HepG2 (cell line): ENCODE results near the gene BMPR2. TPM values are rescaled to one million over a fixed set of nuclear protein-coding genes. Genes with fewer than 3 reads are reported as not detected.
"Not testable (repeated sequence)": the region's sequence is repeated elsewhere in the genome, so short reads cannot be mapped to it uniquely, and the experiment has no call there.

Source experiments
- ATAC-seq: fragments of 200-7000 bp; cut with Tn5 transposase; 3 replicates; pipeline ENCODE4 v1.9.1; 2020; ENCODE audit warnings: mild to moderate bottlenecking, moderate library complexity
- BruUV-seq: library from RNA; stranded (reverse); fragments of 400-500 nt; replicated peaks from 2 replicates; lab custom pipeline; 2021; lab: Mats Ljungman, UMichigan
- CTCF ChIA-PET: fragments of 300-600 bp; formaldehyde crosslinking; extraction: SDS; loops from one replicate; lab custom pipeline; 2021; ENCODE audit warnings: low total read pairs, inconsistent platforms, low intra/inter-chr PET ratio; lab: Yijun Ruan, JAX
- POLR2A ChIA-PET: fragments of 350-600 bp; sonication (Branson Sonifier 250); formaldehyde crosslinking; loops from one replicate; lab custom pipeline; 2020; ENCODE audit warnings: antibody characterized with exemption, inconsistent platforms; lab: Yijun Ruan, JAX
- DNase-seq: peaks from one replicate; pipeline ENCODE4 v3.0.0-alpha.2; 2015; ENCODE audit warnings: low spot score
- FAIRE-seq: peaks from 3 replicates; lab custom pipeline; 2011; peaks lifted over from hg19 to GRCh38; lab: Jason Lieb, UNC
- H2AFZ ChIP-seq: one replicate; pipeline ENCODE4 v1.6.1; 2011; ENCODE audit warnings: low read length, inconsistent platforms
- H3K27ac ChIP-seq: fragments of 300-600 bp; 3 replicates; pipeline ENCODE4 v1.8.0; 2011; ENCODE audit warnings: mixed run types, mild to moderate bottlenecking, mixed read lengths, low read length, inconsistent platforms; ENCODE audit not compliant: insufficient read depth; ENCODE audit errors: extremely low read length
- H3K27me3 ChIP-seq, 2 experiments: fragments of 200-600 bp in 1 of 2; 2 replicates in 1 of 2; 3 replicates in 1 of 2; pipeline versions ENCODE4 v1.6.0 to v1.8.0; 2011; ENCODE audit warnings: low read length in 2 of 2, mild to moderate bottlenecking in 2 of 2, moderate library complexity in 2 of 2, inconsistent platforms in 1 of 2; ENCODE audit not compliant: insufficient read depth in 2 of 2, control insufficient read depth in 1 of 2
- H3K36me3 ChIP-seq, 2 experiments: fragments of 200-600 bp in 1 of 2; replicated peaks in 1 of 2; 2 replicates in 1 of 2; 3 replicates in 1 of 2; pipeline versions ENCODE4 v1.5.1 to v1.8.0; 2011; ENCODE audit warnings: low read length in 2 of 2, inconsistent platforms in 1 of 2; ENCODE audit not compliant: insufficient read depth in 2 of 2, control insufficient read depth in 1 of 2
- H3K4me1 ChIP-seq: 2 replicates; pipeline ENCODE4 v1.5.1; 2012; ENCODE audit warnings: low read length, inconsistent platforms; ENCODE audit not compliant: insufficient read depth
- H3K4me2 ChIP-seq: 2 replicates; pipeline ENCODE4 v1.6.0; 2011; ENCODE audit warnings: low read depth, low read length, inconsistent platforms
- H3K4me3 ChIP-seq, 3 experiments: fragments of 200-600 bp in 1 of 3; sonication (generic), shearing (Covaris generic) in 1 of 3; replicated peaks in 1 of 3; 2 replicates each; pipeline ENCODE4 v1.5.1; 2011 to 2016; ENCODE audit warnings: low read length in 3 of 3, inconsistent platforms in 2 of 3, low read depth in 2 of 3, mild to moderate bottlenecking in 2 of 3, control low read depth in 1 of 3, mixed read lengths in 1 of 3; ENCODE audit not compliant: insufficient read depth in 1 of 3
- H3K79me2 ChIP-seq: one replicate; pipeline ENCODE4 v1.6.1; 2011; ENCODE audit warnings: low read length, inconsistent platforms; ENCODE audit not compliant: insufficient read depth
- H3K9ac ChIP-seq: 2 replicates; pipeline ENCODE4 v1.6.0; 2011; ENCODE audit warnings: mild to moderate bottlenecking, low read depth, low read length, inconsistent platforms; ENCODE audit not compliant: insufficient read depth
- H3K9me3 ChIP-seq: 2 replicates; pipeline ENCODE4 v1.5.1; 2012; ENCODE audit warnings: mild to moderate bottlenecking, low read length
- H4K20me1 ChIP-seq: 2 replicates; pipeline ENCODE4 v1.6.0; 2011; ENCODE audit warnings: inconsistent platforms, mild to moderate bottlenecking, low read length, moderate library complexity; ENCODE audit not compliant: insufficient read depth
- MAFF ChIP-seq: IDR thresholded peaks from 2 replicates; pipeline ENCODE4 v1.6.1; 2011; ENCODE audit warnings: low read depth, low read length, improper control_type of control experiment
- MAFK ChIP-seq, 2 experiments: IDR thresholded peaks in 1 of 2; conservative IDR thresholded peaks in 1 of 2; 2 replicates each; pipeline ENCODE4 v1.6.1; 2011; ENCODE audit warnings: improper control_type of control experiment in 2 of 2, low read length in 2 of 2
- NFYB ChIP-seq: sonication (generic); formaldehyde crosslinking; IDR thresholded peaks from 2 replicates; pipeline ENCODE4 v1.4.0; 2020; ENCODE audit warnings: missing genetic modification reagents
- NFYC ChIP-seq: IDR thresholded peaks from 2 replicates; pipeline ENCODE4 v1.6.1; 2016; ENCODE audit warnings: missing genetic modification reagents, missing compliant biosample characterization
- SOX5 ChIP-seq: IDR thresholded peaks from 2 replicates; pipeline ENCODE4 v1.6.1; 2016; ENCODE audit warnings: borderline replicate concordance
- SRF ChIP-seq: IDR thresholded peaks from 2 replicates; pipeline ENCODE4 v1.6.1; 2011; ENCODE audit warnings: mild to moderate bottlenecking, low read depth, low read length, moderate library complexity
- ZMYM4 ChIP-seq: sonication (generic); formaldehyde crosslinking; IDR thresholded peaks from 2 replicates; pipeline ENCODE4 v1.8.1; 2023; ENCODE audit warnings: mild to moderate bottlenecking, missing genetic modification reagents
- ZNF281 ChIP-seq: sonication (generic); formaldehyde crosslinking; IDR thresholded peaks from 2 replicates; pipeline ENCODE4 v1.4.0; 2020; ENCODE audit warnings: missing genetic modification reagents, borderline replicate concordance
- ZNF335 ChIP-seq: sonication (generic); formaldehyde crosslinking; IDR thresholded peaks from 2 replicates; pipeline ENCODE4 v1.4.0; 2020; ENCODE audit warnings: missing genetic modification reagents
- WGBS: methylation state at CpG from one replicate; pipeline ENCODE4 v1.1.6; 2017; ENCODE audit warnings: low lambda C conversion rate; 5-methylcytosine and 5-hydroxymethylcytosine counted together
- in situ Hi-C: cut with HindIII; loops from 2 replicates; pipeline ENCODE4 v1.10.0; 2017; ENCODE audit warnings: low pct_unique_long_range_greater_than_20kb; ENCODE audit not compliant: extremely low pct_ligation_motif_present
- intact Hi-C: fragments of 100-400 bp; cut with micrococcal nuclease; formaldehyde crosslinking; loops from one replicate; pipeline ENCODE4 v1.10.0; 2022; ENCODE audit not compliant: unreplicated experiment
- polyA plus RNA-seq, 8 experiments: library from polyadenylated mRNA; depleted of rRNA in 3 of 8; stranded (reverse) in 7 of 8; unstranded in 1 of 8; fragments of >200 nt; fragmentation: Illumina TruSeq in 4 of 8; extraction: Trizol in 4 of 8; gene quantifications; 2 replicates each; pipeline versions ENCODE4 v1.2.1 to v1.2.3, GENCODE V29; 2011 to 2016; ENCODE audit warnings: low read depth in 4 of 8, missing spikeins in 1 of 8, mixed read lengths in 1 of 8; ENCODE audit not compliant: insufficient read depth in 1 of 8
- total RNA-seq, 5 experiments: library from RNA; depleted of rRNA; stranded (reverse); fragments of >200 nt; fragmentation: Illumina TruSeq; extraction: Trizol; gene quantifications; 2 replicates each; pipeline ENCODE4 v1.2.3, GENCODE V29; 2016; ENCODE audit warnings: low read depth in 1 of 5
- TF ChIP-seq, protein P1 (sequence below): sonication (generic); formaldehyde crosslinking; IDR thresholded peaks from 2 replicates; pipeline ENCODE4 v1.5.1; 2020; ENCODE audit warnings: missing genetic modification reagents, mild to moderate bottlenecking, borderline replicate concordance

Gene BMPR2
- total and polyA plus RNA-seq, 2 of the 13 experiments (the other 11 are each of a cell fraction or from before 2014, with no cell fraction given), result 5.5 to 10.3 TPM

DNA sequence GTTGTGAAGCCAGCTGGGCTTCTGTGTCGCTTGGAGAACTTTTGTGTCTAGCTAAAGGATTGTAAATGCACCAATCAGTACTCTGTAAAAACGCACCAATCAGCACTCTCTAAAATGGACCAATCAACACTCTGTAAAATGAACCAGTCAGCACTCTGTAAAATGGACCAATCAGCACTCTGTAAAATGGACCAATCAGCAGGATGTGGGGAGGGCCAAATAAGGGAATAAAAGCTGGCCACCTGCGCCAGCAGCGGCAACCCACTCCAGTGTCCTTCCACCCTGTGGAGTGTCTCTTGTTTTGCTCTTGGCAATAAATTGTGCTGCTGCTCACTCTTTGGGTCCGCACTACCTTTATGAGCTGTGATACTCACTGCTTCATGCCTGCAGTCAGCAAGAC, 199.1 kb downstream of the BMPR2 start:
- CTCF ChIA-PET, H3K79me2 ChIP-seq, H3K36me3 ChIP-seq, BruUV-seq, H2AFZ ChIP-seq, H4K20me1 ChIP-seq, POLR2A ChIA-PET, FAIRE-seq, H3K9me3 ChIP-seq, H3K27ac ChIP-seq, H3K4me3 ChIP-seq, DNase-seq, ATAC-seq, H3K4me2 ChIP-seq, H3K9ac ChIP-seq, H3K27me3 ChIP-seq: not testable (repeated sequence)
- TF ChIP-seq NFYC (CRISPR knock-in tag), result peak; percentile 58
- peak; percentile 71 for TF ChIP-seq NFYB
- TF ChIP-seq SRF, result peak; percentile 36; the same call in 1 of the 2 replicates
- peak; percentile 80 for TF ChIP-seq MAFF
- TF ChIP-seq ZMYM4 (CRISPR knock-in tag), result 0 out of 2 replicates have a peak, but pooled peaks have one; percentile 41
- peak; percentile 61 to 79; a peak in 3 of 4 replicates for TF ChIP-seq MAFK (conservative IDR thresholded peaks at IDR 0.05 in 1 of 2, IDR thresholded peaks at IDR 0.05 in 1 of 2; ENCODE audit: low read length in 2 of 2)
- in situ Hi-C loops (loop anchor here (25.0 kb wide), 2 partner anchors 562 to 1237 kb away; no protein-coding TSS in a partner anchor), intact Hi-C loops (loop anchor here (10.0 kb wide), 2 partner anchors 650 to 1240 kb away; no protein-coding TSS in a partner anchor)
- WGBS, result 89% methylated on average over 5 of the region's 5 CpGs
- peaks cover 31% of the 10 kb centered on the region for H3K4me1 ChIP-seq

GRCh38 chr2:202577250-202578183, 201.4 kb downstream of the BMPR2 start:
- WGBS, result 2% methylated on average over 10 of the region's 10 CpGs
- Histone ChIP-seq H3K9ac (peak overlapping the region; percentile 47), H3K4me3 (peak overlapping the region in 2 of 3 experiments; percentile 9 to 51; a peak in 1 of 6 replicates), H4K20me1 (no peaks in the 10 kb centered on the region), H2AFZ (peak overlapping the region; percentile 55), H3K36me3 (no peaks in the 10 kb centered on the region), H3K4me2 (peak overlapping the region; percentile 75), H3K27ac (peak overlapping the region; percentile 77), H3K9me3 (no peaks in the 10 kb centered on the region), H3K27me3 (no peaks in the 10 kb centered on the region), H3K4me1 (peaks cover 31% of the 10 kb centered on the region), H3K79me2 (no peaks in the 10 kb centered on the region)
- DNase-seq (peak; percentile 62), FAIRE-seq (peak; percentile 51), ATAC-seq (peak; percentile 70)
- ChIA-PET CTCF (no interaction called here), POLR2A (no interaction called here)
- no TSS peak for BruUV-seq
- intact Hi-C loops (loop anchor here (10.0 kb wide), 2 partner anchors 647 to 1237 kb away; no protein-coding TSS in a partner anchor), in situ Hi-C loops (loop anchor here (25.0 kb wide), 2 partner anchors 560 to 1235 kb away; no protein-coding TSS in a partner anchor)
- TF ChIP-seq ZNF281 (CRISPR knock-in tag) (no peak), ZNF335 (no peak), SOX5 (CRISPR knock-in tag) (peak; percentile 10; the same call in 1 of the 2 replicates)
- TF ChIP-seq, protein P1, sequence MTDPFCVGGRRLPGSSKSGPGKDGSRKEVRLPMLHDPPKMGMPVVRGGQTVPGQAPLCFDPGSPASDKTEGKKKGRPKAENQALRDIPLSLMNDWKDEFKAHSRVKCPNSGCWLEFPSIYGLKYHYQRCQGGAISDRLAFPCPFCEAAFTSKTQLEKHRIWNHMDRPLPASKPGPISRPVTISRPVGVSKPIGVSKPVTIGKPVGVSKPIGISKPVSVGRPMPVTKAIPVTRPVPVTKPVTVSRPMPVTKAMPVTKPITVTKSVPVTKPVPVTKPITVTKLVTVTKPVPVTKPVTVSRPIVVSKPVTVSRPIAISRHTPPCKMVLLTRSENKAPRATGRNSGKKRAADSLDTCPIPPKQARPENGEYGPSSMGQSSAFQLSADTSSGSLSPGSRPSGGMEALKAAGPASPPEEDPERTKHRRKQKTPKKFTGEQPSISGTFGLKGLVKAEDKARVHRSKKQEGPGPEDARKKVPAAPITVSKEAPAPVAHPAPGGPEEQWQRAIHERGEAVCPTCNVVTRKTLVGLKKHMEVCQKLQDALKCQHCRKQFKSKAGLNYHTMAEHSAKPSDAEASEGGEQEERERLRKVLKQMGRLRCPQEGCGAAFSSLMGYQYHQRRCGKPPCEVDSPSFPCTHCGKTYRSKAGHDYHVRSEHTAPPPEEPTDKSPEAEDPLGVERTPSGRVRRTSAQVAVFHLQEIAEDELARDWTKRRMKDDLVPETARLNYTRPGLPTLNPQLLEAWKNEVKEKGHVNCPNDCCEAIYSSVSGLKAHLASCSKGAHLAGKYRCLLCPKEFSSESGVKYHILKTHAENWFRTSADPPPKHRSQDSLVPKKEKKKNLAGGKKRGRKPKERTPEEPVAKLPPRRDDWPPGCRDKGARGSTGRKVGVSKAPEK, result peak; percentile 85; the same call in 1 of the 2 replicates
